HepG2 (cell line): Measurements from ENCODE around the gene C5AR1. TPM values are rescaled to one million over a fixed set of nuclear protein-coding genes. Genes with fewer than 3 reads are reported as not detected.

Source experiments
- HIVEP1 ChIP-seq: sonication (generic); formaldehyde crosslinking; IDR thresholded peaks from 2 replicates; pipeline ENCODE4 v1.4.0; 2020; ENCODE audit warnings: mild to moderate bottlenecking, missing genetic modification reagents
- HOXA3 ChIP-seq: sonication (generic); formaldehyde crosslinking; IDR thresholded peaks from 2 replicates; pipeline ENCODE4 v1.5.0; 2020; ENCODE audit warnings: missing genetic modification reagents
- MED1 ChIP-seq: sonication (generic); formaldehyde crosslinking; IDR thresholded peaks from 2 replicates; pipeline ENCODE4 v1.4.0; 2020; ENCODE audit warnings: missing genetic modification reagents
- NFAT5 ChIP-seq: sonication (generic); formaldehyde crosslinking; IDR thresholded peaks from 2 replicates; pipeline ENCODE4 v1.4.0; 2020; ENCODE audit warnings: missing genetic modification reagents
- NFATC3 ChIP-seq: sonication (generic); formaldehyde crosslinking; IDR thresholded peaks from 2 replicates; pipeline ENCODE4 v1.5.1; 2020; ENCODE audit warnings: mild to moderate bottlenecking, missing genetic modification reagents
- NR2F1 ChIP-seq, 2 experiments: fragments of 450-650 bp in 1 of 2; formaldehyde crosslinking in 1 of 2; IDR thresholded peaks; 2 replicates each; pipeline versions ENCODE4 v1.5.0 to v1.6.1; 2016 to 2020; ENCODE audit warnings: mild to moderate bottlenecking in 1 of 2, missing compliant biosample characterization in 1 of 2, missing genetic modification reagents in 1 of 2, moderate library complexity in 1 of 2
- PCBP2 ChIP-seq: fragments of 200-400 bp; formaldehyde crosslinking; optimal IDR thresholded peaks from 2 replicates; pipeline ENCODE3; 2018; ENCODE audit warnings: low read length, low read depth; ENCODE audit not compliant: poor library complexity, severe bottlenecking
- PLRG1 ChIP-seq: fragments of 450-650 bp; conservative IDR thresholded peaks from 2 replicates; pipeline ENCODE4 v1.6.1; 2016
- REPIN1 ChIP-seq: sonication (generic); formaldehyde crosslinking; IDR thresholded peaks from 2 replicates; pipeline ENCODE4 v1.8.0; 2022; ENCODE audit warnings: missing genetic modification reagents, low read depth, mild to moderate bottlenecking, borderline replicate concordance
- SRSF9 ChIP-seq: fragments of 200-400 bp; formaldehyde crosslinking; IDR thresholded peaks from 2 replicates; pipeline ENCODE4 v1.6.1; 2018; ENCODE audit warnings: borderline replicate concordance, mild to moderate bottlenecking, low read depth, low read length; ENCODE audit not compliant: insufficient read depth, poor library complexity, severe bottlenecking
- TOE1 ChIP-seq: sonication (generic); formaldehyde crosslinking; IDR thresholded peaks from 2 replicates; pipeline ENCODE4 v1.4.0; 2020; ENCODE audit warnings: mild to moderate bottlenecking, missing genetic modification reagents
- ZFX ChIP-seq: sonication (generic); formaldehyde crosslinking; IDR thresholded peaks from 2 replicates; pipeline ENCODE4 v1.4.0; 2020; ENCODE audit warnings: mild to moderate bottlenecking, low read depth, missing genetic modification reagents, moderate library complexity
- ZNF101 ChIP-seq: sonication (generic); formaldehyde crosslinking; IDR thresholded peaks from 2 replicates; pipeline ENCODE4 v1.4.0; 2020; ENCODE audit warnings: mild to moderate bottlenecking, low read depth, missing genetic modification reagents, borderline replicate concordance
- ZNF224 ChIP-seq: sonication (generic); formaldehyde crosslinking; IDR thresholded peaks from 2 replicates; pipeline ENCODE4 v1.5.0; 2020; ENCODE audit warnings: mild to moderate bottlenecking, missing genetic modification reagents
- ZNF282 ChIP-seq: fragments of 450-650 bp; IDR thresholded peaks from 2 replicates; pipeline ENCODE4 v1.6.1; 2018; ENCODE audit not compliant: partially characterized antibody
- ZNF460 ChIP-seq: sonication (generic); formaldehyde crosslinking; IDR thresholded peaks from 2 replicates; pipeline ENCODE4 v1.5.1; 2020; ENCODE audit warnings: missing genetic modification reagents, mild to moderate bottlenecking, borderline replicate concordance
- polyA plus RNA-seq, 8 experiments: library from polyadenylated mRNA; depleted of rRNA in 3 of 8; stranded (reverse) in 7 of 8; unstranded in 1 of 8; fragments of >200 nt; fragmentation: Illumina TruSeq in 4 of 8; extraction: Trizol in 4 of 8; gene quantifications; 2 replicates each; pipeline versions ENCODE4 v1.2.1 to v1.2.3, GENCODE V29; 2011 to 2016; ENCODE audit warnings: low read depth in 4 of 8, missing spikeins in 1 of 8, mixed read lengths in 1 of 8; ENCODE audit not compliant: insufficient read depth in 1 of 8
- total RNA-seq, 5 experiments: library from RNA; depleted of rRNA; stranded (reverse); fragments of >200 nt; fragmentation: Illumina TruSeq; extraction: Trizol; gene quantifications; 2 replicates each; pipeline ENCODE4 v1.2.3, GENCODE V29; 2016; ENCODE audit warnings: low read depth in 1 of 5
- TF ChIP-seq, protein P1 (sequence below): sonication (generic); formaldehyde crosslinking; IDR thresholded peaks from 2 replicates; pipeline ENCODE4 v1.4.0; 2020; ENCODE audit warnings: missing genetic modification reagents; ENCODE audit errors: not compliant biosample characterization
- TF ChIP-seq, protein P2 (sequence below): sonication (generic); formaldehyde crosslinking; IDR thresholded peaks from 2 replicates; pipeline ENCODE4 v1.5.1; 2020; ENCODE audit warnings: missing genetic modification reagents, mild to moderate bottlenecking, borderline replicate concordance

Gene C5AR1
- total and polyA plus RNA-seq, 2 of the 13 experiments (the other 11 are each of a cell fraction or from before 2014, with no cell fraction given): 0.07 to 1.6 TPM

DNA sequence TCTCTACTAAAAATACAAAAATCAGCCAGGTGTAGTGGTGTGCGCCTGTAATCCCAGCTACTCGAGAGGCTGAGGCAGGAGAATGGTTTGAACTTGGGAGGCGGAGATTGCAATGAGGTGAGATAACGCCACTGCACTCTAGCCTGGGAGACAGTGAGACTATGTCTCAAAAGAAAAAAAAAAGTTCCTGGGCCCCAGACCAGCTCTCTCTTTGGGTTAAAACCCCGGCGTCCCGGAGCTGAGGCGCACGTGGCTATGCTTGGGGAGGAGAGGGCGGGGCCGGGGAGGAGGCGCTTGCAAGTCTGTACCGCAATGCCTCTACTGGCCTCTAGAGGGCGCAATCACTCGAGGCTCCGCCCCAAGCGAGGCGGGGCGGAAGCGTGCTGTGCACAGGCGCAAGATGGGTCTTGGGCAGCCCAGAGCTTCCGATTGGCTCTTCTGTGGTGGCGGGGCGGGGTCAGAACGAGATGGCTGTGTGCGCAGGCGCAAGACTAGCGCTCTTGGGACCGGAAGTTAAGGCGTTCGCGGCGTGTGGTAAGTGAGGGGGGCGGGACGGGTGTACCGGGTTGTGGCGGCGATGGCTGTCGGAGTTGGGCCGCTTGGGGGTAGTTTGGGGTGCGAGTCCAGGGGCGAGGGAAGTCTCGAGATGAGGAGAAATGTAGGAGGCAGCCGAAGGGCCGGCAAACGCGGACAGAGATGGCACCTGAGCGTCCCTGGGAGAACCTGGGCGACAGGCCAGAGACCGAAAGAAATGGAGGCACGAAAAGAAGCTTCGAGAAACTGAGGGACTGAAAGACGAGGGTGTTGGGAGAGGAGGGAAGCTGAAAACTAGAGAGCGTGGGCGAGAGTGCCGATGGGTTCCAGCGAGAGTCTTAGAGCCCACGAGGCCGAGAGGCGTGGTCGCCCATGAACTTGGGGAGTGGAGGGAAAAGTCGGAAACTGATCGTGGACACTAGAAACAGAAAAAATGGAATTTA lies 39.4 kb downstream of the C5AR1 start, which contains the start of gene DHX34 (continued):
- TF ChIP-seq, protein P1, sequence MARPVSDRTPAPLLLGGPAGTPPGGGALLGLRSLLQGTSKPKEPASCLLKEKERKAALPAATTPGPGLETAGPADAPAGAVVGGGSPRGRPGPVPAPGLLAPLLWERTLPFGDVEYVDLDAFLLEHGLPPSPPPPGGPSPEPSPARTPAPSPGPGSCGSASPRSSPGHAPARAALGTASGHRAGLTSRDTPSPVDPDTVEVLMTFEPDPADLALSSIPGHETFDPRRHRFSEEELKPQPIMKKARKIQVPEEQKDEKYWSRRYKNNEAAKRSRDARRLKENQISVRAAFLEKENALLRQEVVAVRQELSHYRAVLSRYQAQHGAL (CRISPR knock-in tag): no peak
- no peak for TF ChIP-seq TOE1
- TF ChIP-seq HIVEP1 (CRISPR knock-in tag): no peak
- TF ChIP-seq MED1 (CRISPR knock-in tag): peak; percentile 40
- TF ChIP-seq NFAT5 (CRISPR knock-in tag): 0 out of 2 replicates have a peak, but pooled peaks have one; percentile 36
- TF ChIP-seq SRSF9: no peak
- peak; percentile 86 for TF ChIP-seq ZFX
- no peak for TF ChIP-seq ZNF282
- TF ChIP-seq NFATC3: no peak
- TF ChIP-seq ZNF224 (CRISPR knock-in tag): no peak
- no peak for TF ChIP-seq PCBP2
- TF ChIP-seq, protein P2, sequence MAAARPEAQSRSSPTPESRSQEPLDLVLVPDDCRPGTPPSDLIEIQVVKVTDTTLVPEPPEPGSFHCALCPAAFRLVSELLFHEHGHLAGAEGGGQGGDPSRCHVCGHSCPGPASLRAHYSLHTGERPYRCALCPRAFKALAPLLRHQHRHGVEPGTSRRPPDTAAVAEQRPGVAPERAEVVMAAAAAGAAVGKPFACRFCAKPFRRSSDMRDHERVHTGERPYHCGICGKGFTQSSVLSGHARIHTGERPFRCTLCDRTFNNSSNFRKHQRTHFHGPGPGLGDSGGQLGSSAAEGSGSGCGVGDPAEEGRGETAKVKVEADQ (CRISPR knock-in tag): peak; percentile 25; the same call in 1 of the 2 replicates
- TF ChIP-seq REPIN1 (CRISPR knock-in tag): no peak
- no peak for TF ChIP-seq PLRG1
- no peak for TF ChIP-seq ZNF101
- no peak; the same call in 1 of the 2 replicates for TF ChIP-seq HOXA3 (CRISPR knock-in tag)
- TF ChIP-seq ZNF460 (CRISPR knock-in tag): no peak
- no peak for TF ChIP-seq NR2F1 (CRISPR knock-in tag; IDR thresholded peaks at IDR 0.05)
